DOHH2 (cell line): Measurements from ENCODE around the gene RPS6KA6.

Experiments used
- H3F3A ChIP-seq: fragments of 200-600 bp; sonication (generic), shearing (Covaris generic); 2 replicates; pipeline ENCODE4 v1.6.0; 2016; ENCODE audit warnings: antibody characterized with exemption, mild to moderate bottlenecking; ENCODE audit not compliant: control insufficient read depth, insufficient read depth
- H3K27ac ChIP-seq: fragments of 200-600 bp; sonication (generic); 2 replicates; pipeline ENCODE4 v1.5.1; 2014; ENCODE audit warnings: low read depth, mild to moderate bottlenecking, low read length, moderate library complexity
- H3K27me3 ChIP-seq: fragments of 200-600 bp; sonication (generic); 2 replicates; pipeline ENCODE4 v1.6.1; 2014; ENCODE audit warnings: mild to moderate bottlenecking, low read length, mixed read lengths; ENCODE audit not compliant: control insufficient read depth
- H3K36me3 ChIP-seq: fragments of 200-600 bp; sonication (generic); 2 replicates; pipeline ENCODE4 v1.6.1; 2014; ENCODE audit warnings: mild to moderate bottlenecking, low read length, moderate library complexity, mixed read lengths; ENCODE audit not compliant: control insufficient read depth
- H3K4me1 ChIP-seq: fragments of 200-600 bp; sonication (generic); 2 replicates; pipeline ENCODE4 v1.6.1; 2014; ENCODE audit warnings: mild to moderate bottlenecking, low read length, mixed read lengths; ENCODE audit not compliant: control insufficient read depth
- H3K4me2 ChIP-seq: fragments of 200-600 bp; sonication (generic); 2 replicates; pipeline ENCODE4 v1.6.0; 2014; ENCODE audit warnings: mild to moderate bottlenecking, low read length, moderate library complexity
- H3K4me3 ChIP-seq: fragments of 200-600 bp; sonication (generic); 2 replicates; pipeline ENCODE4 v1.5.1; 2014; ENCODE audit warnings: mild to moderate bottlenecking, low read length, mixed read lengths
- H3K79me2 ChIP-seq: fragments of 200-600 bp; sonication (generic); 2 replicates; pipeline ENCODE4 v1.6.1; 2014; ENCODE audit warnings: mild to moderate bottlenecking, low read length, mixed read lengths; ENCODE audit not compliant: control insufficient read depth
- H3K9me2 ChIP-seq: fragments of 200-600 bp; sonication (generic); replicated peaks from 2 replicates; pipeline ENCODE4 v1.6.1; 2014; ENCODE audit warnings: mild to moderate bottlenecking, low read length, mixed read lengths; ENCODE audit not compliant: control insufficient read depth
- H3K9me3 ChIP-seq: fragments of 200-600 bp; sonication (generic); 2 replicates; pipeline ENCODE4 v1.6.1; 2014; ENCODE audit warnings: antibody characterized with exemption, low read length, mixed read lengths; ENCODE audit not compliant: control insufficient read depth, insufficient read depth
- H4K20me1 ChIP-seq: fragments of 200-600 bp; sonication (generic); 2 replicates; pipeline ENCODE4 v1.6.0; 2014; ENCODE audit warnings: low read depth, mild to moderate bottlenecking, antibody characterized with exemption, low read length, moderate library complexity; ENCODE audit not compliant: control insufficient read depth, insufficient read depth
- CTCF ChIP-seq: fragments of 200-600 bp; sonication (generic); IDR thresholded peaks from one replicate; pipeline ENCODE4 v1.5.1; 2014; ENCODE audit warnings: antibody characterized with exemption, mild to moderate bottlenecking, low read depth, low read length; ENCODE audit not compliant: poor library complexity, severe bottlenecking
- EZH2phosphoT487 ChIP-seq: fragments of 200-600 bp; sonication (generic); IDR thresholded peaks from 2 replicates; pipeline ENCODE4 v1.6.1; 2017; ENCODE audit warnings: borderline replicate concordance, mild to moderate bottlenecking, antibody characterized with exemption, low read length, moderate library complexity, mixed read lengths

RPS6KA6 gene

GRCh38 chrX:84187533-84188319, at the start of gene RPS6KA6:
Gene RPS6KA6 (minus strand): TSS chrX:84188199. CDS start chrX:84187899, 300 bp downstream.
- Histone ChIP-seq H3K27ac (no peak within 1 kb of the TSS), H3K4me3 (no peak within 1 kb of the TSS)

GRCh38 chrX:84224741-84225140, 36.7 kb upstream of the RPS6KA6 start:
- Histone ChIP-seq H4K20me1 (no peaks in the 10 kb centered on the region), H3K4me3 (no peak overlapping the region), H3K4me2 (no peak overlapping the region), H3K9me3 (no peaks in the 10 kb centered on the region), H3K27ac (no peak overlapping the region), H3K36me3 (no peaks in the 10 kb centered on the region), H3K9me2 (no peaks in the 10 kb centered on the region), H3K4me1 (no peaks in the 10 kb centered on the region), H3K79me2 (no peaks in the 10 kb centered on the region), H3K27me3 (no peaks in the 10 kb centered on the region), H3F3A (no peaks in the 10 kb centered on the region)
- no peak for TF ChIP-seq CTCF
- TF ChIP-seq EZH2phosphoT487 = no peak

More at GRCh38 chrX:84187533-84188319, at the start of gene RPS6KA6:
- Histone ChIP-seq H3F3A (no peaks in the 10 kb centered on the region), H3K36me3 (no peaks in the 10 kb centered on the region), H3K27me3 (no peaks in the 10 kb centered on the region), H4K20me1 (no peaks in the 10 kb centered on the region), H3K4me1 (no peaks in the 10 kb centered on the region), H3K9me3 (no peaks in the 10 kb centered on the region), H3K9me2 (no peaks in the 10 kb centered on the region), H3K4me2 (no peak within 1 kb of the TSS), H3K79me2 (no peaks in the 10 kb centered on the region)
- TF ChIP-seq EZH2phosphoT487 (no peak), CTCF (no peak)

GRCh38 chrX:84223261-84223660, 35.3 kb upstream of the RPS6KA6 start:
- no peaks in the 10 kb centered on the region for H4K20me1 ChIP-seq
- no peaks in the 10 kb centered on the region for H3K9me2 ChIP-seq
- no peaks in the 10 kb centered on the region for H3K79me2 ChIP-seq
- H3K9me3 ChIP-seq = no peaks in the 10 kb centered on the region
- no peak overlapping the region for H3K27ac ChIP-seq
- TF ChIP-seq CTCF (no peak), EZH2phosphoT487 (no peak)
- no peaks in the 10 kb centered on the region for H3K4me1 ChIP-seq
- H3F3A ChIP-seq = no peaks in the 10 kb centered on the region
- no peak overlapping the region for H3K4me2 ChIP-seq
- no peak overlapping the region for H3K4me3 ChIP-seq
- no peaks in the 10 kb centered on the region for H3K36me3 ChIP-seq
- H3K27me3 ChIP-seq = no peaks in the 10 kb centered on the region
